B cell (primary cell): Measurements from ENCODE around the gene FGD1.

Source experiments
- CTCF ChIP-seq: fragments of 200-600 bp; IDR thresholded peaks from one replicate; pipeline ENCODE4 v1.8.0; 2022; ENCODE audit warnings: antibody characterized with exemption, mild to moderate bottlenecking
- EZH2 ChIP-seq: IDR thresholded peaks from 2 replicates; pipeline ENCODE4 v1.6.1; 2012; ENCODE audit warnings: borderline replicate concordance, low read depth, mild to moderate bottlenecking, moderate library complexity, low read length; ENCODE audit not compliant: insufficient read depth, poor library complexity, severe bottlenecking

DNA sequence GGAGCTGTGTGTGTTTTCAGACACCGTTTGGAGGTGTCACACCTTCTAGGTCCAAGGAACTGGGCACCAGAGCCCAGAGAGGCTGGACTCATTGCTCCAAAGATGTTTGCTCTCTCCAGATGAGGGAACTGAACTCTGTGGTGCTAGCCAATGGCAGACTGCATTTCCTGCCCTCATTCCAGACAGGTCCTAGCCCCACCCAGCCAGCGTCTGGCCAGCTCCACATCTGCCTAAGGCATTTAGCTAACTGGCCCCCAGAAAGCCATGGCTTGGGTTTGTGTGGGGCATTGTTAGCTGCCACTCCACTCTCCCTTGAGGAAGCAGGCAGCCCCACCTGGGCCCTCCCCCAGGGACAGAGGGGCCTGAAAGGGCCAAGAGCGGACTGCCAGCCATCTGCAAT, 11.4 kb downstream of the FGD1 start:
- TF ChIP-seq CTCF: no peak
- no peak for TF ChIP-seq EZH2
